AG04450 (cell line): ENCODE results near the gene NF2. TPM values are rescaled to one million over a fixed set of nuclear protein-coding genes. Genes with fewer than 3 reads are reported as not detected.

Experiments
- CTCF ChIA-PET: fragments of 300-600, 350-600 bp; formaldehyde crosslinking; extraction: SDS; loops from one replicate; lab custom pipeline; 2022; ENCODE audit warnings: antibody characterized with exemption, inconsistent platforms; lab: Charles Lee
- POLR2A ChIA-PET: fragments of 350-600 bp; formaldehyde crosslinking; extraction: SDS; loops from one replicate; lab custom pipeline; 2021; ENCODE audit warnings: antibody characterized with exemption, inconsistent platforms; lab: Yijun Ruan, JAX
- DNase-seq: peaks from one replicate; pipeline ENCODE4 v3.0.0-alpha.2; 2011; ENCODE audit warnings: low read depth, low spot score
- H3K27ac ChIP-seq: one replicate; pipeline ENCODE4 v1.5.1; 2012; ENCODE audit warnings: low read depth, low read length, control low read depth
- H3K27me3 ChIP-seq: one replicate; pipeline ENCODE4 v1.6.0; 2012; ENCODE audit warnings: low read length; ENCODE audit not compliant: control insufficient read depth, insufficient read depth
- H3K4me3 ChIP-seq: 2 replicates; pipeline ENCODE4 v1.5.1; 2011; ENCODE audit warnings: mild to moderate bottlenecking, low read depth, low read length, control low read depth
- H3K9me3 ChIP-seq: 2 replicates; pipeline ENCODE4 v1.5.1; 2012; ENCODE audit warnings: low read length; ENCODE audit not compliant: control insufficient read depth, insufficient read depth
- polyA plus RNA-seq: library from polyadenylated mRNA; depleted of rRNA; stranded (reverse); fragments of >200 nt; gene quantifications from 2 replicates; pipeline ENCODE4 v1.2.3, GENCODE V29; 2011
- TF ChIP-seq, protein P1 (sequence below): IDR thresholded peaks from 2 replicates; pipeline ENCODE4 v1.5.1; 2011; ENCODE audit warnings: low read depth, low read length, control low read depth, inconsistent platforms

NF2 gene
- polyA plus RNA-seq, 1 experiment: 57.6 TPM

- TF ChIP-seq, protein P1, sequence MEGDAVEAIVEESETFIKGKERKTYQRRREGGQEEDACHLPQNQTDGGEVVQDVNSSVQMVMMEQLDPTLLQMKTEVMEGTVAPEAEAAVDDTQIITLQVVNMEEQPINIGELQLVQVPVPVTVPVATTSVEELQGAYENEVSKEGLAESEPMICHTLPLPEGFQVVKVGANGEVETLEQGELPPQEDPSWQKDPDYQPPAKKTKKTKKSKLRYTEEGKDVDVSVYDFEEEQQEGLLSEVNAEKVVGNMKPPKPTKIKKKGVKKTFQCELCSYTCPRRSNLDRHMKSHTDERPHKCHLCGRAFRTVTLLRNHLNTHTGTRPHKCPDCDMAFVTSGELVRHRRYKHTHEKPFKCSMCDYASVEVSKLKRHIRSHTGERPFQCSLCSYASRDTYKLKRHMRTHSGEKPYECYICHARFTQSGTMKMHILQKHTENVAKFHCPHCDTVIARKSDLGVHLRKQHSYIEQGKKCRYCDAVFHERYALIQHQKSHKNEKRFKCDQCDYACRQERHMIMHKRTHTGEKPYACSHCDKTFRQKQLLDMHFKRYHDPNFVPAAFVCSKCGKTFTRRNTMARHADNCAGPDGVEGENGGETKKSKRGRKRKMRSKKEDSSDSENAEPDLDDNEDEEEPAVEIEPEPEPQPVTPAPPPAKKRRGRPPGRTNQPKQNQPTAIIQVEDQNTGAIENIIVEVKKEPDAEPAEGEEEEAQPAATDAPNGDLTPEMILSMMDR: no peak
- peaks cover 24% of the 10 kb centered on the region for H3K27me3 ChIP-seq
- ChIA-PET CTCF (no interaction called here), POLR2A (no interaction called here)
- no peak for DNase-seq
- no peak overlapping the region for H3K27ac ChIP-seq
- no peak overlapping the region for H3K4me3 ChIP-seq
- H3K9me3 ChIP-seq: no peaks in the 10 kb centered on the region; the same call in 1 of the 2 replicates
These were observed 121.4 kb downstream of the NF2 start for GRCh38 chr22:29724843-29725242.

GRCh38 chr22:29726106-29726505 is 122.7 kb downstream of the NF2 start:
- DNase-seq: no peak
- no peak overlapping the region for H3K4me3 ChIP-seq
- H3K27me3 ChIP-seq: peaks cover 20% of the 10 kb centered on the region
- no peaks in the 10 kb centered on the region; the same call in 1 of the 2 replicates for H3K9me3 ChIP-seq
- ChIA-PET CTCF (interaction anchor here (1.4 kb wide), 1 partner anchor 362 kb away, joined by 6 read pairs; no protein-coding TSS in a partner anchor), POLR2A (no interaction called here)
- TF ChIP-seq, protein P1: no peak
- no peak overlapping the region for H3K27ac ChIP-seq

DNA sequence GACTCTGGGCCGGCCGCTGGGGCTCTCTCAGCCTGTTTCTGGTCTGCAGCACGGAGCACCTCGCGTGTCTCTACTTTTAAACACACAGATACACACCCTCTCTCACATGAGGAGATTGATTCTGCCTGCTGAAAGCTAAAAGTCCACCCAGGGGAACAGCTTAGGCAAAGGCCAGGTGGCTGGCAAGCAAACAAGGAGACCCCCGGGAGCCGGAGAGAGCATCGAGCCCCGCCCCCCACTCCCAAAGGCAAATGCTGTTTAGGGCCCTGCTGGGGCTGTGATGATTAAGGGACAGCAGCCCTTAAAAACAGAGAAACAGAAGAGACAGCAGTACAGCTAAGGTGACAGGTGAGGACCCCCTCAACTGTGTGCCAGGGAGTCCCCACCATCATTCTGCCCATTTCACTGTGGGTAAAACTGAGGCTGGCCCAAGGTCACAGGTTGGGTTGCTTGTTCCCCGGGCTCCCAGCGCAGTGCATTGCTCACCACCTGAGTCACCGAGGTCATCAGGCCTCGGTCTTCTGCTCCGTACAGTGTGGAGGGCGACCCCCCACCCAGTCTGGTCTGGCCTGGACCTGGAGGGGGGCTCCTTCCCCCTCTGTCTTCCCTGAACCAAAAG is 123.2 kb downstream of the NF2 start:
- POLR2A ChIA-PET: interaction anchor here (0.5 kb wide), 1 partner anchor 221 kb away, joined by 4 read pairs; no protein-coding TSS in a partner anchor
- CTCF ChIA-PET: interaction anchor here (1.4 kb wide), 1 partner anchor 362 kb away, joined by 6 read pairs; no protein-coding TSS in a partner anchor
- no peaks in the 10 kb centered on the region; the same call in 1 of the 2 replicates for H3K9me3 ChIP-seq
- no peak for DNase-seq
- no peak overlapping the region for H3K4me3 ChIP-seq
- H3K27me3 ChIP-seq: peaks cover 15% of the 10 kb centered on the region
- H3K27ac ChIP-seq: no peak overlapping the region
- TF ChIP-seq, protein P1: no peak

- POLR2A ChIA-PET: interaction anchor here (0.5 kb wide), 1 partner anchor 220 kb away, joined by 4 read pairs; no protein-coding TSS in a partner anchor
- Histone ChIP-seq H3K9me3 (no peaks in the 10 kb centered on the region; the same call in 1 of the 2 replicates), H3K27ac (no peak overlapping the region), H3K4me3 (no peak overlapping the region), H3K27me3 (peaks cover 12% of the 10 kb centered on the region)
- CTCF ChIA-PET: interaction anchor here (1.4 kb wide), 1 partner anchor 361 kb away, joined by 6 read pairs; no protein-coding TSS in a partner anchor
- DNase-seq: no peak
- TF ChIP-seq, protein P1: peak; percentile 47
These were observed 123.7 kb downstream of the NF2 start for GRCh38 chr22:29727131-29727523.

DNA sequence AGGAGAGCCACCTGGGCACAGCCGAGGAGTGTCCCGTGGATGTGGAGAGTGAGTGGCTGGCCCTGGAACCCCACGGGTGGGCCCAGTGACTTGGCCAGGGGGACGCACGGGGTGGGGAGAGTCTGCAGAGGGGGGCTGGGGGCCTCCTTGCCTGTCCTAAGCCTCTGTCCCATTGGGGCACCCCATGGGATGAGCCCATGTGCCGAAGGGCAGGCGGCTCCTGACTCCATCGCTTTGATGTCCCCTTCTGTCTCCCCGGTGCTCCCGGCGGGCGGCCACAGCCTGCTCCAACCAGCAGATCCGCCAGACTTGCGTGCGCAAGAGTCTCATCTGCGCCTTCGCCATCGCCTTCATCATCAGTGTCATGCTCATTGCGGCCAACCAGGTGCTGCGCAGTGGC is 125.7 kb downstream of the NF2 start:
- Histone ChIP-seq H3K4me3 (no peak overlapping the region), H3K9me3 (no peaks in the 10 kb centered on the region), H3K27ac (no peak overlapping the region), H3K27me3 (peaks cover 8% of the 10 kb centered on the region)
- ChIA-PET POLR2A (no interaction called here), CTCF (no interaction called here)
- TF ChIP-seq, protein P1: no peak
- no peak for DNase-seq
